ENCODE measurements around the gene IGSF21.

IGSF21 gene

GRCh38 chr1:18234790-18235242 is 127.2 kb downstream of the IGSF21 start:
- peak; percentile 65 to 71 (median 69) for DNase-seq

DNA sequence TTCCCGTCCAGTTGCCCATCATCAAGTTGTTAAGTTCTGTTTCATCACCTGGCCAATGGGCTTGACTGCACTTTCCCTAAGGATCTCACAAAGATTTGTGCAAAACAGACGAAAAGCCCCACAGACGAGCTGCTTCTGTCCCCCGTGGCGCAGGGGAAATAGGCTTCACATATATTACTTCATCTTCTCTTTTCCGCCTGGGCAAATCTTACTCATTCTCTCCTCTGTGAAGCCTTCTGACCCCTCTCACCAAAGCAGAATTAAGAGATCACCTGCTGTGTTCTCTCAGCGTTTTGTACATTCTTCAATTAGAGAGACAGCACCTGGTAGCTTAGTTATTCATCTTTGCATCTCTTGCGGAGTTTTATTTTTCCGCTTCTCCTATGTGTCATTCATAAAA is 129.8 kb downstream of the IGSF21 start:
- no peak for DNase-seq

- no peak for DNase-seq
Measured at GRCh38 chr1:18238190-18238589, 130.6 kb downstream of the IGSF21 start.

- DNase-seq, result no peak
Measured at GRCh38 chr1:18239671-18240070, 132.1 kb downstream of the IGSF21 start.

DNA sequence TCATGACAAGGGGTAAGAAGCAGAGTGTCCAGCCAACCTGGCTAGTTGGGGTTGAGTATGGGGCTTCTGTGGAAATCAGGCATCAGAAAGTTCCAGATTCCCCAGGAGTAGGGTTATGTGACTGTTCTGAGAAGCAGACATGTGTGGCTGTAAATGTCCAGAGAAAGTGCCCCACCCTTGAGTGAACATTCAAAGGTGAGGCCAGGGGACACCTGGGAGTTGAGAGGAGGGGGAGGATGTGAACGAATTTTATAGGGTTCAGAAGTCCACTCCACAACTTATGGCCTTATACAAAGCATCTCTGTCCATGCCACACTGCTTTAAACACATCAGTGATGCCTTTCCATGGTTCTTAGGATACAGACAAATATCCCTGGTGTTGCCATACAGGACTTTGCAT is 133.3 kb downstream of the IGSF21 start:
- DNase-seq, result no peak

GRCh38 chr1:18241891-18242290 is 134.3 kb downstream of the IGSF21 start:
- DNase-seq, result no peak

- DNase-seq, result no peak
Measured at GRCh38 chr1:18243503-18244175, 136.0 kb downstream of the IGSF21 start.

DNA sequence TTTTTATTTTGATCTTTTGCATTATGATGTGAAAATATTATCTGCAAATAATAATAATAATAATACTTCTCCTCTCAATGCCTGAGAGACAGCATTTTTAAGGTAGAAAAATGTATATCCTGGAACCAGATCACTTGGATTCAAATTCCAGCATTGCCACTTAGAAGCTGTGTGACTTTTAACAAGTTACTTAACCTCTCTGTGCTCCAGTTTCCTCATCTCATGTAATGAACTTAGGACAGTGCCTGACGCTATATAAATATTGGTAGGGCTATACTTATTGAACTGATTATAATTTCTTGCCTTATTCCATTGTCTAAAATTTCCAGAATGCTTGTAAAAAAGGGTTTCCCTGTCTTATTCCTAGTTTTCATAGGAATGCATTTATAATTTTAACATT is 137.2 kb downstream of the IGSF21 start:
- DNase-seq, result no peak

GRCh38 chr1:18245647-18246046 is 138.0 kb downstream of the IGSF21 start:
- no peak for DNase-seq

DNA sequence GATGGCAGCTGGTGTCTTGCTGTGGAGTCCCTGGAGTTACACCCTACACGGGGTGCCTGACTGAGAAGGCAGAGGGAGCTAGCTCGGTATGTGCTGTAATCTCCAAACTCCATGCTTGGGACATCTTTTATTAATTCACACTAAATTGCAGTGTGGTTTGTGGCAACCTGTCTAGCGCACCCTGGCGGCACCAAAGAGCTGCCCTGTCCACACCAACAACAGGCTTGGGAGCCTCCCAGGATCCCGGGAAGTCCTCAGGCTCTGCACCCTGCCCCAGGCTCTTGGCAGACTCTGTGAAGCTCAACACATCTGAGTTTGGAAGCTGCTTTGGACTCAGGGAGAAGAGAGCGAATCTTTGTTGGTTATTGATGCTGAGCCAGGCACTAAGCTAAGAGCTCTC is 138.9 kb downstream of the IGSF21 start:
- no peak for DNase-seq

DNA sequence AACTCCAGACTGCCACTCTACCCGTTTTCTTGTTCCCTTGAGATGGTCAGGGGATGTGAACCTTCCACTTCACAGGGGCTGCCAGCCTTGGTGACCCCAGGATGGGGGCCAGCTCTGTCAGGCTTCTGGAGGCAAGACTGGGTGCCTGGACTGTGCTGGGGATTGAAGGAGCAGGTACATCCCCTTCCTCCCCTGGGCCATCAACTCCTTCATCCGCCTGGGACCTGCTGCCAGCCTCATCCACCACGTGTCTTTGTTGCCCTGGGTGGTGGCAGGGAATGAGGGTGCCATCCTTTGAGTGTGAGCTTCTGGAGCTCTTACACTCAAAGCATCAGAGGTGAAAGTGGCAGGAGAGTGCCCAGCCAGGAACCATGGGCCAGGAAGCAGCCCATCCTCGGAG is 139.6 kb downstream of the IGSF21 start:
- DNase-seq, result no peak

- DNase-seq, result no peak
Measured at GRCh38 chr1:18249631-18250030, 142.0 kb downstream of the IGSF21 start.

GRCh38 chr1:18253093-18253492 is 145.5 kb downstream of the IGSF21 start:
- no peak for DNase-seq

DNA sequence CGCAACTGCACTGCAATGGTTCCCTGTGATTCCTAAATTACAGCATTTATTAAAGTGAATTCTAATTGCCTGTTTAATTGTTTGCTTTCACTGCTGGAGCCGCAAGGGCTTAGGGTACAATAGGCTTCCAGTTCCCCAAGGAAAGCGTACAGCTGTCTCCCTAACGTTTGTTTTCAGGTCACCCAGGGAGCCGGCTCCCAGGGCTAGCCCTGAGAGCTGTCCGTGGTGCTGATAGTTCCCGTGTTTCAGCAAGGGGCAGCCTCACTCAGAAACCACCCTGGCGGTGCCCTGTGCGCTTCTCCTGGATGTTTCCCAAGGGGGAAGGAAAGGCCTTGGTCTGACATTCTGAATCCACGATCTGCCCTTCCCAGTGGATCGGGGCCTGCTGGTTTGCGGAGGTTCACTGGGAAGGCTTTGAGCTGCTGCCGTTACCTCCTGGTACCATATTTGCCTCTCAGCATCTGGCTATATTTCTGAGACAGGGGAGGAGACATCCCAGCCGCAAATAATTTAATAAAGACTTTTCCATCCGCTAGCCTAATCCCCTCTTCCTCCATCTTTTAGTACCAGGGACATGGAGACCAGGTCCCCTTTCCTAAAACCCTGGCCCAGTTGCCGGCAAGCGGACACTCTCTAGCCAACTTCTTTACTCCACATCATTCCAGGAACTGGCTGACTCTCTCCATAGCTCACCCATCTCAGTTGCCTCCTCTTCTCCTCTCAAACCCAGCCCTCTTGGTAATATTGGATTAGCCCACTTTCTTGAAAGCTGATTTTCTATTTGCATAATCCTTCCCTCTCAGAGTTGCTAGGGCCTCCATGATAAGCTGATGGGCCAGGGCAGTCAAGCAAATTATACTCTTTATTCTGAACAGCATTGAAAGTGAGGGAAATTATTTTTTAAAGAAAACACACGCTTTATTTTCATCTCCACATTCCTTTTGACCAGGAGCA is 149.0 kb downstream of the IGSF21 start:
- DNase-seq, result peak; percentile 32 to 70 (median 46)

DNA sequence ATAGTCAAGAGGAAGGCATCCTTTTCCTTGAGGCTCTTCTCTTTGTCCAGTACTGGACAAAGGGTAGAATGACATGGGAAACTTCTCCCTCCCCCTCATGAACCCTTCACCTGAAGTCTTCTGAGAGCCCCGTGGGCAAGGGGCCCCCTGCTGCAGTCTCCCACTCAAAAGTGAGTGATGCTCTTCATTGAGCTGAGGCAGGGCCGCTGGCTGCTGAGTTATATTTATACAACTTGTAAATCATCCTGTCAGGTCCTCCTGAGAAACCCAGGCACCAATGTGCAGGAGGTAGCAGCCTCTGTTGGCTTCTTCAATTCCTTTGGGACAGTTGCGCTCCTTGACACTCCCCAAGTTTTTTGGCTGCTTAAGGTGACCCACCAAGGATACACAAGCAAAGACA is 150.2 kb downstream of the IGSF21 start:
- no peak for DNase-seq

DNA sequence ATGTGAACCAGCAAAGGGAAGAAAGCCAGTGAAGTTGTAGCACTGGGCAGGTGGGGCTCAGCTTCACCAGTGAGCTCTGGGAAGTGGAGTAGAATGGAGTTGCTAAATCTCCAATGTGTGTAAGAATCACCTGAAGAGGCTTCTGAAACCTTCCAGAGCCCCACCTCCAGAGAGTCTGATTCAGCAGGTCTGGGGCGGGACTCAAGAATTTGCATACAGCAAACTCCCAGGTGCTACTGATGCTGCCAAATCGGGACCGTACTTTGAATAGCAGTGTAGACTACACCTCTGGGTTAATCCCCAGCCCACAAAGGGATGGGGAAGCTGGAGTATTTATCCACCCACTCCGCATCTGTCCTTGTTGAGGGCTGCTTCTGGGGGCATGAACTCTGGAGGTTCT is 154.3 kb downstream of the IGSF21 start:
- no peak for DNase-seq

DNA sequence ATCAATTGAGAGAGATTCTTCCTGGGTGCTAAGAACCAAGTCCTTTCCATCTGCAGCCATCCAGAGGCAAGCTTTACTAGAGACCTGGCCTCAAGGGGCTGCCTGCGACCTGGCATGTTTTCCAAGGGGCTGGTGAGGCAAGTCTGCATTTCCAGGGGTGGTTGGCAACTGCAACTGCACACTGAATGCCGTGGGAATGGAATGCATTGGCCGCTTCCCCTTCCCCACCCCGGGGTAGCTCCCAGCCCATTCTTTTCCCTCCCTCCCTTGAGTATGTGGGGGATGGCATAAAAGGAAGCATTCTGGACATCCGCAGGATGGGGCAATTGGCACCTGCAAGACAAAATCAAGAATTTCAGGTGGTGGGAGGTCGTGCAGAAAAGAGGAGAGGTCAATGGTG is 155.1 kb downstream of the IGSF21 start:
- DNase-seq, result no peak

GRCh38 chr1:18263547-18264120 is 156.0 kb downstream of the IGSF21 start:
- no peak for DNase-seq

GRCh38 chr1:18264450-18265039 is 156.9 kb downstream of the IGSF21 start:
- DNase-seq, result no peak

DNA sequence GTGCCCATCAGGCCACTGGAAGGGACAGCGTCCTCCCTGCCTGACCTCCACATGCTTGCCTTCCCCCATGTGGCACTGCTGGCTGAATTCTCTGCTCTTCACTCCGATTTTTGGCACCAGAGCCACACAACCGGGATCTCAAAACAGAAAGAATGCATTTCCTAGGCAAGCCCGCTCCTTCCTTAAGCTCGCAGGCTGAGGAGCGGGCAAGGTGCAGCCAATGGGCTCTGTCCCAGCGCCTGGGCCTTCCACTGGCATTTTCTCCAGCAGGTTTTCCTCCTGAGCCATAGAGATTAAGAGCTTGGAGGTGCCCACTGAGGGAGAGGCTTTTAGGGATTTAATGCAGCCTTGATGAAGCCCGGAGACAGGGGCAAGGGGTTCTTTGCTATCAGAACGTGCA is 158.0 kb downstream of the IGSF21 start:
- DNase-seq, result no peak

GRCh38 chr1:18266391-18266790 is 158.8 kb downstream of the IGSF21 start:
- no peak for DNase-seq

DNA sequence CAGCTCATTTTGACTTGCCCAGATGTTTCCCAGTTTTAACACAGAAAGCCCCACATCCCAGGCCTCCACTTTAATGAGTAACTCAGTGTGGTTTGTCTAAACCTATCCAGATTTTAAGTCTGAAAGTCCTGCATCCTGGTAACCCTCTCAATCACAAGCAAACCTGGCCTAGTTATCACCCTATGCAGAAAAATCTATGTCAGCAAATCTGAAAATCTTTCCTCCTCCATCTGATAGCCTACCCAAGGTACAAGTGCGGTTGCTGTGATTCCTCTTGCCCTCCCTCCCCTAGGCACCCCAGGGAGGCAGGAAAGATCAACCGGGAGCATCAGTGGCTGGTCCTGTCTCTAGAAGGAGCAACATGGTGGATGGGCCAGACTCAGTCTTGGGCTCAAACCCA is 163.7 kb downstream of the IGSF21 start:
- no peak for DNase-seq

DNA sequence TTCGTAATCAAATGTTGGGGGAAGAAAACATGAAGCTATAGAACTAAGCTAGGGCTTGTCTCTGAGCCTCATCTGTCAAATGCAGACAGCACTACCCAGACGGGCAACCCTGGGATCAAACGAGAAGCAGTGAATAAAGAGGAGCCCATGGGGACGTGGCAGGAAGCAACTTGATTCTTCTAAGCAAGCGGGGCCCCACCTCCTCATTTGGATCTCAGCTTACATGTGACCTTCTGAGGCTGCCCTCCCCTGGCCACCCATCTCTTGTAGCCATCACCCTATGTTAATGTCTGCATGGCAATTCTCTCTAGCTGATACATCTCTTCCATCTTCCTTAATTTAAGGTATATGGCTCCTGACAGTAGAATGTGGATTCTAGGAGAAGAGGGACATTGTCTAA is 171.3 kb downstream of the IGSF21 start:
- DNase-seq, result no peak

Measured in suppressor macrophage treated with lipopolysaccharide for 1 hour (primary cell).